ENCODE measurements around the gene CCL4. TPM values are rescaled to one million over a fixed set of nuclear protein-coding genes. Genes with fewer than 3 reads are reported as not detected.

The CCL4 gene
- polyA plus RNA-seq, 1 donor from 2014 or later: not detected

GRCh38 chr17:36059406-36059805 lies 44.2 kb upstream of the CCL4 start:
- Histone ChIP-seq H2AFZ (ENCODE audit: low read depth, low read length) (no peak overlapping the region), H3K36me3 (ENCODE audit: insufficient read depth, low read length) (no peaks in the 10 kb centered on the region), H3K9me3 (ENCODE audit: low read length) (no peaks in the 10 kb centered on the region), H3F3A (ENCODE audit: insufficient read depth, low read length, poor library complexity, severe bottlenecking) (no peaks in the 10 kb centered on the region), H3K27me3 (ENCODE audit: insufficient read depth, low read depth, low read length) (no peaks in the 10 kb centered on the region), H4K20me1 (ENCODE audit: insufficient read depth) (no peaks in the 10 kb centered on the region), H3K4me3 (ENCODE audit: low read length) (no peak overlapping the region), H3K27ac (ENCODE audit: low read length) (no peak overlapping the region), H3K4me2 (ENCODE audit: low read length) (no peak overlapping the region), H3K79me2 (replicated peaks; ENCODE audit: insufficient read depth, low read length) (no peaks in the 10 kb centered on the region), H3K9me2 (ENCODE audit: insufficient read depth, low read length) (no peaks in the 10 kb centered on the region), H3K9ac (ENCODE audit: low read length) (no peak overlapping the region)
- TF ChIP-seq EZH2 (IDR thresholded peaks at IDR 0.05; ENCODE audit: borderline replicate concordance, insufficient read depth, low read length, poor library complexity, severe bottlenecking): no peak

- no peak overlapping the region for H3K9ac ChIP-seq (ENCODE audit: low read length)
- no peaks in the 10 kb centered on the region for H3K9me3 ChIP-seq (ENCODE audit: low read length)
- no peaks in the 10 kb centered on the region for H3K27me3 ChIP-seq (ENCODE audit: insufficient read depth, low read depth, low read length)
- no peaks in the 10 kb centered on the region for H3K79me2 ChIP-seq (replicated peaks; ENCODE audit: insufficient read depth, low read length)
- H3K36me3 ChIP-seq (ENCODE audit: insufficient read depth, low read length): no peaks in the 10 kb centered on the region
- no peak overlapping the region for H3K4me3 ChIP-seq (ENCODE audit: low read length)
- no peak for TF ChIP-seq POLR2AphosphoS5 (IDR thresholded peaks at IDR 0.05)
- TF ChIP-seq RAD21 (conservative IDR thresholded peaks at IDR 0.05): no peak
- TF ChIP-seq EZH2 (IDR thresholded peaks at IDR 0.05; ENCODE audit: borderline replicate concordance, insufficient read depth, low read length, poor library complexity, severe bottlenecking): no peak
- no peak for TF ChIP-seq MXI1 (conservative IDR thresholded peaks at IDR 0.05; ENCODE audit: poor library complexity, severe bottlenecking)
- no peak for TF ChIP-seq SMC3 (conservative IDR thresholded peaks at IDR 0.05; ENCODE audit: poor library complexity)
- no peak for TF ChIP-seq TAF1 (IDR thresholded peaks at IDR 0.05; ENCODE audit: low read depth)
- TF ChIP-seq REST (IDR thresholded peaks at IDR 0.05; ENCODE audit: borderline replicate concordance): no peak
- TF ChIP-seq CTCF (IDR thresholded peaks at IDR 0.05; ENCODE audit: poor library complexity, severe bottlenecking): no peak
- no peak for TF ChIP-seq EP300 (conservative IDR thresholded peaks at IDR 0.05; ENCODE audit: poor library complexity, severe bottlenecking)
- no peaks in the 10 kb centered on the region for H3F3A ChIP-seq (ENCODE audit: insufficient read depth, low read length, poor library complexity, severe bottlenecking)
- no peak overlapping the region for H3K4me2 ChIP-seq (ENCODE audit: low read length)
- no peaks in the 10 kb centered on the region for H3K9me2 ChIP-seq (ENCODE audit: insufficient read depth, low read length)
- H2AFZ ChIP-seq (ENCODE audit: low read depth, low read length): no peak overlapping the region
- H4K20me1 ChIP-seq (ENCODE audit: insufficient read depth): no peaks in the 10 kb centered on the region
- no peak overlapping the region for H3K27ac ChIP-seq (ENCODE audit: low read length)
Measured at GRCh38 chr17:36060816-36061215, 42.8 kb upstream of the CCL4 start.

Data from neural cell (in vitro differentiated cells).